HepG2 (cell line): ENCODE results near the gene CD19. TPM values are rescaled to one million over a fixed set of nuclear protein-coding genes. Genes with fewer than 3 reads are reported as not detected.

Source experiments
- BRD4 ChIP-seq: sonication (generic); formaldehyde crosslinking; IDR thresholded peaks from 2 replicates; pipeline ENCODE4 v1.4.0; 2020; ENCODE audit warnings: missing genetic modification reagents
- CENPBD1 ChIP-seq: sonication (generic); formaldehyde crosslinking; IDR thresholded peaks from 2 replicates; pipeline ENCODE4 v1.8.0; 2022; ENCODE audit warnings: missing genetic modification reagents, low read depth, mild to moderate bottlenecking, borderline replicate concordance
- E2F5 ChIP-seq: sonication (generic); formaldehyde crosslinking; conservative IDR thresholded peaks from 2 replicates; pipeline ENCODE4 v1.4.0; 2020; ENCODE audit warnings: missing genetic modification reagents
- GTF3A ChIP-seq: sonication (generic); formaldehyde crosslinking; conservative IDR thresholded peaks from 2 replicates; pipeline ENCODE4 v1.4.0; 2020; ENCODE audit warnings: mild to moderate bottlenecking, missing genetic modification reagents
- MLLT10 ChIP-seq: sonication (generic); formaldehyde crosslinking; IDR thresholded peaks from 2 replicates; pipeline ENCODE4 v1.4.0; 2020; ENCODE audit warnings: missing genetic modification reagents
- MXD3 ChIP-seq: IDR thresholded peaks from 2 replicates; pipeline ENCODE4 v1.6.1; 2016; ENCODE audit warnings: mild to moderate bottlenecking, missing biosample characterization, missing genetic modification reagents
- NFKB2 ChIP-seq: sonication (generic); formaldehyde crosslinking; IDR thresholded peaks from 2 replicates; pipeline ENCODE4 v1.4.0; 2020; ENCODE audit warnings: missing genetic modification reagents, borderline replicate concordance
- NPAS2 ChIP-seq: sonication (generic); formaldehyde crosslinking; IDR thresholded peaks from 2 replicates; pipeline ENCODE4 v1.8.0; 2022; ENCODE audit warnings: mild to moderate bottlenecking, missing genetic modification reagents, borderline replicate concordance
- PAX8 ChIP-seq: sonication (generic); formaldehyde crosslinking; IDR thresholded peaks from 2 replicates; pipeline ENCODE4 v1.8.0; 2022; ENCODE audit warnings: mild to moderate bottlenecking, missing genetic modification reagents, borderline replicate concordance
- SIN3B ChIP-seq: fragments of 150-350 bp; IDR thresholded peaks from 2 replicates; pipeline ENCODE4 v1.6.1; 2014; ENCODE audit warnings: low read length
- SP1 ChIP-seq, 2 experiments: fragments of 450-650 bp in 1 of 2; sonication (generic) in 1 of 2; formaldehyde crosslinking in 1 of 2; IDR thresholded peaks; 2 replicates each; pipeline versions ENCODE4 v1.4.0 to v1.6.1; 2016 to 2020; ENCODE audit warnings: missing genetic modification reagents in 1 of 2
- SRF ChIP-seq: IDR thresholded peaks from 2 replicates; pipeline ENCODE4 v1.6.1; 2011; ENCODE audit warnings: mild to moderate bottlenecking, low read depth, low read length, moderate library complexity
- ZNF441 ChIP-seq: sonication (generic); formaldehyde crosslinking; IDR thresholded peaks from 2 replicates; pipeline ENCODE4 v1.7.0; 2021; ENCODE audit warnings: missing genetic modification reagents, borderline replicate concordance
- ZNF687 ChIP-seq: sonication (generic); formaldehyde crosslinking; IDR thresholded peaks from 2 replicates; pipeline ENCODE4 v1.5.1; 2020; ENCODE audit warnings: mild to moderate bottlenecking, missing genetic modification reagents, moderate library complexity
- ZNF724P ChIP-seq: sonication (generic); formaldehyde crosslinking; IDR thresholded peaks from 2 replicates; pipeline ENCODE4 v1.8.0; 2022; ENCODE audit warnings: missing genetic modification reagents, borderline replicate concordance
- ZSCAN9 ChIP-seq: IDR thresholded peaks from 2 replicates; pipeline ENCODE4 v1.6.1; 2016; ENCODE audit warnings: borderline replicate concordance
- polyA plus RNA-seq, 8 experiments: library from polyadenylated mRNA; depleted of rRNA in 3 of 8; stranded (reverse) in 7 of 8; unstranded in 1 of 8; fragments of >200 nt; fragmentation: Illumina TruSeq in 4 of 8; extraction: Trizol in 4 of 8; gene quantifications; 2 replicates each; pipeline versions ENCODE4 v1.2.1 to v1.2.3, GENCODE V29; 2011 to 2016; ENCODE audit warnings: low read depth in 4 of 8, missing spikeins in 1 of 8, mixed read lengths in 1 of 8; ENCODE audit not compliant: insufficient read depth in 1 of 8
- total RNA-seq, 5 experiments: library from RNA; depleted of rRNA; stranded (reverse); fragments of >200 nt; fragmentation: Illumina TruSeq; extraction: Trizol; gene quantifications; 2 replicates each; pipeline ENCODE4 v1.2.3, GENCODE V29; 2016; ENCODE audit warnings: low read depth in 1 of 5
- TF ChIP-seq, protein P1 (sequence below): IDR thresholded peaks from 2 replicates; pipeline ENCODE4 v1.6.1; 2012; ENCODE audit warnings: low read length, improper control_type of control experiment
- TF ChIP-seq, protein P2 (sequence below): IDR thresholded peaks from 2 replicates; pipeline ENCODE4 v1.6.1; 2012; ENCODE audit warnings: inconsistent platforms

CD19 gene
- total and polyA plus RNA-seq, 2 of the 13 experiments (the other 11 are each of a cell fraction or from before 2014, with no cell fraction given), result 0.55 to 1.1 TPM

- TF ChIP-seq, protein P1, sequence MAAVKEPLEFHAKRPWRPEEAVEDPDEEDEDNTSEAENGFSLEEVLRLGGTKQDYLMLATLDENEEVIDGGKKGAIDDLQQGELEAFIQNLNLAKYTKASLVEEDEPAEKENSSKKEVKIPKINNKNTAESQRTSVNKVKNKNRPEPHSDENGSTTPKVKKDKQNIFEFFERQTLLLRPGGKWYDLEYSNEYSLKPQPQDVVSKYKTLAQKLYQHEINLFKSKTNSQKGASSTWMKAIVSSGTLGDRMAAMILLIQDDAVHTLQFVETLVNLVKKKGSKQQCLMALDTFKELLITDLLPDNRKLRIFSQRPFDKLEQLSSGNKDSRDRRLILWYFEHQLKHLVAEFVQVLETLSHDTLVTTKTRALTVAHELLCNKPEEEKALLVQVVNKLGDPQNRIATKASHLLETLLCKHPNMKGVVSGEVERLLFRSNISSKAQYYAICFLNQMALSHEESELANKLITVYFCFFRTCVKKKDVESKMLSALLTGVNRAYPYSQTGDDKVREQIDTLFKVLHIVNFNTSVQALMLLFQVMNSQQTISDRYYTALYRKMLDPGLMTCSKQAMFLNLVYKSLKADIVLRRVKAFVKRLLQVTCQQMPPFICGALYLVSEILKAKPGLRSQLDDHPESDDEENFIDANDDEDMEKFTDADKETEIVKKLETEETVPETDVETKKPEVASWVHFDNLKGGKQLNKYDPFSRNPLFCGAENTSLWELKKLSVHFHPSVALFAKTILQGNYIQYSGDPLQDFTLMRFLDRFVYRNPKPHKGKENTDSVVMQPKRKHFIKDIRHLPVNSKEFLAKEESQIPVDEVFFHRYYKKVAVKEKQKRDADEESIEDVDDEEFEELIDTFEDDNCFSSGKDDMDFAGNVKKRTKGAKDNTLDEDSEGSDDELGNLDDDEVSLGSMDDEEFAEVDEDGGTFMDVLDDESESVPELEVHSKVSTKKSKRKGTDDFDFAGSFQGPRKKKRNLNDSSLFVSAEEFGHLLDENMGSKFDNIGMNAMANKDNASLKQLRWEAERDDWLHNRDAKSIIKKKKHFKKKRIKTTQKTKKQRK, result no peak
- TF ChIP-seq NPAS2 (no peak), ZNF687 (CRISPR knock-in tag) (peak; percentile 74), SRF (no peak), SIN3B (no peak), ZSCAN9 (CRISPR knock-in tag) (no peak; the same call in 1 of the 2 replicates), ZNF724P (CRISPR knock-in tag) (no peak), PAX8 (CRISPR knock-in tag) (no peak), ZNF441 (no peak), E2F5 (CRISPR knock-in tag) (no peak), MLLT10 (no peak), NFKB2 (CRISPR knock-in tag) (peak; percentile 89; the same call in 1 of the 2 replicates), BRD4 (CRISPR knock-in tag) (no peak), MXD3 (CRISPR knock-in tag) (no peak; the same call in 1 of the 2 replicates), CENPBD1 (CRISPR knock-in tag) (no peak), GTF3A (peak; percentile 20; the same call in 1 of the 2 replicates), SP1 (IDR thresholded peaks at IDR 0.05) (peak; percentile 77), SP1 (CRISPR knock-in tag; IDR thresholded peaks at IDR 0.05) (peak; percentile 97)
- TF ChIP-seq, protein P2, sequence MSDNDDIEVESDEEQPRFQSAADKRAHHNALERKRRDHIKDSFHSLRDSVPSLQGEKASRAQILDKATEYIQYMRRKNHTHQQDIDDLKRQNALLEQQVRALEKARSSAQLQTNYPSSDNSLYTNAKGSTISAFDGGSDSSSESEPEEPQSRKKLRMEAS, result peak; percentile 57
Observed at GRCh38 chr16:28924762-28925385, 6.9 kb upstream of the CD19 start, which contains the start of gene RABEP2 (continued).
